HFF-Myc (cell line): Measurements from ENCODE around the gene ACADSB.

Source experiments
- DNase-seq: peaks from one replicate; pipeline ENCODE4 v3.0.0-alpha.2; 2011; ENCODE audit warnings: low read depth; ENCODE audit errors: extremely low read depth
- H3K4me3 ChIP-seq: replicated peaks from 2 replicates; pipeline ENCODE4 v1.5.1; 2011; ENCODE audit warnings: low read depth, mild to moderate bottlenecking, control low read depth, low read length
- TF ChIP-seq, protein P1 (sequence below): IDR thresholded peaks from 2 replicates; pipeline ENCODE4 v1.5.1; 2012; ENCODE audit warnings: mild to moderate bottlenecking, low read depth, low read length, control low read depth; ENCODE audit errors: missing control alignments

ACADSB gene

DNA sequence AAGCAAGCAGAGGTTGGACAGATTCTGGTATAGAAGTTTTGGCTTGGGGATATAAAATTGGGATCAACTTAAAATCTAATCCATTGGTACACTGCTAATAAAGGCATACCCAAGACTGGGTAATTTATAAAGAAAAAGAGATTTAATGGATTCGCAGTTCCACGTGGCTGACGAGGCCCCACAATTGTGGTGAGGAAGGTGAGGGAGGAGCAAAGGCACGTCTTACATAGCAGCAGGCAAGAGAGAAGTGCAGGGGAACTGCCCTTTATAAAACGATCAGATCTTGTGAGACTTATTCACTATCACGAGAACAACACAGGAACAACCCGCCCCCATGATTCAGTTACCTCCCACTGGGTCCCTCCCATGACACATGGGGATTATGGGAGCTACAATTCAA lies 9.7 kb downstream of the ACADSB start:
- DNase-seq = no peak
- TF ChIP-seq, protein P1, sequence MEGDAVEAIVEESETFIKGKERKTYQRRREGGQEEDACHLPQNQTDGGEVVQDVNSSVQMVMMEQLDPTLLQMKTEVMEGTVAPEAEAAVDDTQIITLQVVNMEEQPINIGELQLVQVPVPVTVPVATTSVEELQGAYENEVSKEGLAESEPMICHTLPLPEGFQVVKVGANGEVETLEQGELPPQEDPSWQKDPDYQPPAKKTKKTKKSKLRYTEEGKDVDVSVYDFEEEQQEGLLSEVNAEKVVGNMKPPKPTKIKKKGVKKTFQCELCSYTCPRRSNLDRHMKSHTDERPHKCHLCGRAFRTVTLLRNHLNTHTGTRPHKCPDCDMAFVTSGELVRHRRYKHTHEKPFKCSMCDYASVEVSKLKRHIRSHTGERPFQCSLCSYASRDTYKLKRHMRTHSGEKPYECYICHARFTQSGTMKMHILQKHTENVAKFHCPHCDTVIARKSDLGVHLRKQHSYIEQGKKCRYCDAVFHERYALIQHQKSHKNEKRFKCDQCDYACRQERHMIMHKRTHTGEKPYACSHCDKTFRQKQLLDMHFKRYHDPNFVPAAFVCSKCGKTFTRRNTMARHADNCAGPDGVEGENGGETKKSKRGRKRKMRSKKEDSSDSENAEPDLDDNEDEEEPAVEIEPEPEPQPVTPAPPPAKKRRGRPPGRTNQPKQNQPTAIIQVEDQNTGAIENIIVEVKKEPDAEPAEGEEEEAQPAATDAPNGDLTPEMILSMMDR = no peak
- no peak overlapping the region for H3K4me3 ChIP-seq

DNA sequence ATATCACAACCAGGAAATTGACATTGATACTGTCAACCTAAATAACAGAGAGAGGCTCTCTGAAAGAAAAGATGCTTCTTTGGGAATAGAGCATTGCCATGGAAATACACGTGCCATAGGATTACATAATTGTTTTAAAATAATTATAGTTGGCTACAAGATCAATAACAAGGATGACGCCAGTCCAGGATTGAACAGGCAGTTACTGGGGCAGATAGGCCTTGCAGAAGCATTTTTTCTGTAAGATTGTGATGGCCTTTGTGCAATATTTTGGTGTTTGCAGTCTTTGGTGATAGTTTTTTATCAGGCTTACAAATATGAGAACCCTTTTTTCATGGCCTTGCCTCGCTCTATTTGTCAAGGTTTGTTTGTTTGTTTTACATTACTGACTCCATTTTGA lies 10.5 kb downstream of the ACADSB start:
- H3K4me3 ChIP-seq = no peak overlapping the region
- DNase-seq = no peak
- TF ChIP-seq, protein P1 = no peak

DNA sequence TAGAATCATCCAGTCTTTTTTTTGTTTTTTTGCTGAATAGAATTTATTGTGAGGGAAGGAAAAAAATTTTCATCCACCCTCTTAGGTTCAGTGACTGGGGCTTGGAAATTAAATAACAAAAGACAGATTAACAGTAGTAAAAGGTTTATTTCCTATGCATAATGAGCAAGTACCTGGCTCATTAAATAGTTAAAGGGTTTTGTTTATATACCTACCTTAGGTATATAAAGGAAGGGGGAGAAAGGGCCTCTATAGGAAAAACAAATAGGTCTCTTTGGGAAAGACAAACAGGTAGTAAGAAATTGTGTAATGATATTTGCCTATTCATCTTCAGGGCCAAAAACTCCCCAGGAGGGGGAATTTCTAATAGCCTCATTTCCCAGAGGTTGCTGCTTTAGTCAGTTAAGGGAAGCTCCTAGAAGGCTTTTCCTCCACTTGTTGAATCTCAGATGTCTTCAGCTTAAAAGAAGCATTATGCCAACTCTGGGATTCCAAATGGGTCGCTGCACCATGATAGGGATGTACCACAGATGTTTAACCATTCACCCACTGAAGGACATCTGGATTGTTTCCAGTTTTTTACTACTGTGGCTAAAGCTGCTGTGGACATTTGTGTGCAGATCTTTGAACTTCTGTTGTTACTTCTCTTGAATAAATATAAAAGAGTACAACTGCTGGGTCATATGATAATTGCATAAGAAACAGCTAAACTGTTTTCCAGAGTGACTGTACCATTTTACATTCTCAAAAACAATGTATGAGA lies 11.3 kb downstream of the ACADSB start:
- no peak overlapping the region for H3K4me3 ChIP-seq
- DNase-seq = no peak
- TF ChIP-seq, protein P1 = no peak

DNA sequence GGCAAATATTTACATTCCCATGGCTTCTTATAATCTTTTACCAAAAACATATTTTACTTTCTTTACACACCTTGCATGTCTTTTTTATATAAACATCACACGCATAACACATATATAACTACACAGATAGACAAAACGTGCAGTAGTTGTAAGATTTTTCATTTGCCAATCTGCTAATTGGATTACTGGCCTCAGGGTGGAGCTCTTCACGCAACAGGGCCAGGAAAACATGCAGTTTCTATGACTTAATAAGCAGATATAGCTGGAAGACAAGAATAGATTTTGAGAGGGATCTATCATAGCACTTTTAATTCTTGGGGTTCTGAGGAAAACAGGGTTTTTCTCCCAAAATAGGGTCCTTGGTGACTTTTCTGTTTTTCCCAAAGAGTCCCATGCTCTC lies 12.7 kb downstream of the ACADSB start:
- TF ChIP-seq, protein P1 = peak; percentile 35
- no peak for DNase-seq
- H3K4me3 ChIP-seq = no peak overlapping the region

DNA sequence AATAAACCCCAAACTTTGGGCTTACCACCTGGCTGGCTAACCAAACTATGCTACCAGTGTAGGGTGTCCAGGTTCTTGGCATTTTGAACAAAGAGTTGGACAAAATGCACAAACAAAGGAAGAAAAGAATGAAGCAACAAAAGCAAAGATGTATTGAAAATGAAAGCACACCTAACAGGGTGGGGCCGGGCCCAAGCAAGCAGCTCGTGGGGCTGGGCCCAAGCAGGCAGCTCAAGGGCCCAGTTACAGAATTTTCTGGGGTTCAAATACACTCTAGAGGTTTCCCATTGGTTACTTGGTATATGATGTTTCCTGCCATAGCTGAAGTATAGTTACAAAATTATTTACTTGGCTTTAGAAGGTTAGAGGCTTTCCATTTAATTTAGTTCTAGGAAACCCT lies 15.7 kb downstream of the ACADSB start:
- no peak for DNase-seq
- no peak overlapping the region for H3K4me3 ChIP-seq
- TF ChIP-seq, protein P1 = no peak

DNA sequence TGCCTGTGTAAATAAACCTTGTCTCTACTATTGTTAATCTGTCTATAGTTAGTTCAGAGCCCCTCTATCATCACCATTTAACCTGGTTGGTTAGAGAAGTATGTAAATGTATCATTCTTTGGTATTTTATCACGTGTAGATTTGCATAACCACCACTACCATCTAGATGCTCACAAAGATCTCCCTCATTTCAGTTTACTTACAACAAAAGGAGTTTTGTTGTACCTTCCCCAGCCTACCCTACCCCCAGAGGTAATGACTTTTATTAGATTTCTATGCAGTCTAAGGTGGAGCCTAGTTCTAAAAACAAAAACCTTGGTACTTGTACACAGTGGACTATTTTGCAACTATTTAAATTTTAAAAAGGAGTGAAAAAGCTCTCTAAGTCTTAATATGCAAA lies 17.5 kb downstream of the ACADSB start:
- H3K4me3 ChIP-seq = no peak overlapping the region
- TF ChIP-seq, protein P1 = no peak
- no peak for DNase-seq

DNA sequence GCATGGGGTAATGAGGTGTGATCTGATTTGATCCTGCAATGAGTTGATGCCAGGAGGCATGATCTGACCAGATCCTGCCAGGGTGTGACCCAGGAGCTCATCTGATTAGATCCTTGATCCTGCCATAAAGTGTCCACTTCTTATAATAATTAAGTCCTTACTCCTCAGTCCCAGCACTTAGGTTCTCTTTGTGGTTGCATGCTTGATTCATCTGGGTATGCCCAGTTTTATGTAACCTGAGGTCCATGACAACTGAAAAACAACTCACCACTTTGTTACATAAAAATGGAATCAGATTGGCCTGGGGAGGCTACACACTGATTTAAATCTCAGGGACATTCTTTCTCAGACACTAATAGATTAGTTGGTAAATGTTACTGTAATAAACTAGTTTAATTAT lies 19.1 kb downstream of the ACADSB start:
- TF ChIP-seq, protein P1 = no peak
- H3K4me3 ChIP-seq = no peak overlapping the region
- no peak for DNase-seq
